ENCODE results near the gene SLC22A9. TPM values are rescaled to one million over a fixed set of nuclear protein-coding genes. Genes with fewer than 3 reads are reported as not detected.

Gene SLC22A9
- total and polyA plus RNA-seq, 10 of the 15 experiments (the other 5 are each of a cell fraction or from before 2014, with no cell fraction given): 0.03 to 0.06 TPM; not detected in 8

GRCh38 chr11:63445720-63446119, 76.1 kb downstream of the SLC22A9 start:
- intact Hi-C loops (cut with micrococcal nuclease; ENCODE audit: unreplicated experiment): no loop called here
- in situ Hi-C loops (cut with MboI): no loop called here
- H3K9me3 ChIP-seq (replicated peaks; ENCODE audit: control insufficient read depth, insufficient read depth, low read length): no peaks in the 10 kb centered on the region
- H3K27ac ChIP-seq (ENCODE audit: control insufficient read depth, insufficient read depth): no peak overlapping the region
- no peak overlapping the region for H3K9ac ChIP-seq (ENCODE audit: control insufficient read depth, insufficient read depth, low read length)
- POLR2A ChIA-PET: no interaction called here
- no peaks in the 10 kb centered on the region for H3K36me3 ChIP-seq (ENCODE audit: control insufficient read depth in 2 of 2, insufficient read depth in 2 of 2, low read length in 1 of 2)
- CTCF ChIA-PET: no interaction called here
- no TSS peak for BruUV-seq (replicated peaks)
- no peaks in the 10 kb centered on the region; a peak in 1 of 4 replicates for H3K27me3 ChIP-seq (replicated peaks in 1 of 2; ENCODE audit: control insufficient read depth in 2 of 2, insufficient read depth in 2 of 2, low read length in 1 of 2)
- TF ChIP-seq CUX1 (IDR thresholded peaks at IDR 0.05; ENCODE audit: insufficient replicate concordance, low read depth, low read length): no peak
- TF ChIP-seq ESRRA (IDR thresholded peaks at IDR 0.05; ENCODE audit: low read length): no peak
- no peak for TF ChIP-seq PRDM15 (CRISPR knock-in tag; IDR thresholded peaks at IDR 0.05)
- TF ChIP-seq SP1 (IDR thresholded peaks at IDR 0.05; ENCODE audit: low read depth, low read length): no peak
- TF ChIP-seq NFXL1 (IDR thresholded peaks at IDR 0.05; ENCODE audit: borderline replicate concordance): no peak
- no peak for TF ChIP-seq ZNF274 (IDR thresholded peaks at IDR 0.05; ENCODE audit: insufficient read depth, insufficient read length)
- no peaks in the 10 kb centered on the region for H3K4me1 ChIP-seq (ENCODE audit: control insufficient read depth, insufficient read depth, low read length)
- H3K79me2 ChIP-seq (ENCODE audit: control insufficient read depth, insufficient read depth, low read length): no peaks in the 10 kb centered on the region
- DNase-seq (ENCODE audit: low read depth, low spot score) (no peak), ATAC-seq (no peak), FAIRE-seq (no peak)
- no peak overlapping the region for H3K4me2 ChIP-seq (ENCODE audit: control insufficient read depth, insufficient read depth)
- SMC1A ChIA-PET (ENCODE audit: uncharacterized antibody, unreplicated experiment): no interaction called here
- RAD21 ChIA-PET (ENCODE audit: unreplicated experiment): no interaction called here
- no peak overlapping the region for H2AFZ ChIP-seq (ENCODE audit: control insufficient read depth, low read depth, low read length)
- no peak overlapping the region for H3K4me3 ChIP-seq
- no peaks in the 10 kb centered on the region for H4K20me1 ChIP-seq (ENCODE audit: control insufficient read depth, insufficient read depth)
